Esophagus squamous epithelium (tissue), 5 donors: ENCODE measurements around the gene OGFOD3. TPM values are rescaled to one million over a fixed set of nuclear protein-coding genes. Genes with fewer than 3 reads are reported as not detected.

Experiments used
- DNase-seq: peaks from one replicate; lab custom pipeline; 2025; lab: John Stamatoyannopoulos, UW
- H3K27ac ChIP-seq, 4 donors: fragments of 200-600 bp; sonication (generic); one replicate each; pipeline ENCODE4 v1.5.1; 2016 to 2019; ENCODE audit warnings: mild to moderate bottlenecking in 1 of 4
- H3K27me3 ChIP-seq, 4 donors: fragments of 200-600 bp; sonication (generic); 1 replicate in 3 of 4; 2 replicates in 1 of 4; pipeline versions ENCODE4 v1.5.1 to v1.6.0; 2017 to 2021; ENCODE audit warnings: antibody characterized with exemption in 1 of 4
- H3K36me3 ChIP-seq, 3 donors: fragments of 200-600 bp; sonication (generic); one replicate each; pipeline ENCODE4 v1.5.1; 2016 to 2019
- H3K4me1 ChIP-seq, 3 donors: fragments of 200-600 bp; sonication (generic); one replicate each; pipeline ENCODE4 v1.5.1; 2017 to 2019
- H3K4me3 ChIP-seq, 4 donors: fragments of 200-600 bp; sonication (generic); 1 replicate in 3 of 4; 2 replicates in 1 of 4; pipeline ENCODE4 v1.5.1; 2016 to 2019; ENCODE audit warnings: mild to moderate bottlenecking in 2 of 4, moderate library complexity in 1 of 4
- H3K9me3 ChIP-seq, 3 donors: fragments of 200-600 bp; sonication (generic); one replicate each; pipeline ENCODE4 v1.5.1; 2016 to 2019
- CTCF ChIP-seq, 6 experiments: fragments of 450-650 bp in 4 of 6; fragments of 200-600 bp in 2 of 6; sonication (generic) in 2 of 6; IDR thresholded peaks; one replicate each; pipeline ENCODE4 v1.5.1; 2016 to 2019; ENCODE audit warnings: antibody characterized with exemption in 6 of 6, mild to moderate bottlenecking in 4 of 6, moderate library complexity in 4 of 6
- POLR2A ChIP-seq, 4 donors: fragments of 450-650 bp; IDR thresholded peaks; one replicate each; pipeline ENCODE4 v1.6.1; 2017; ENCODE audit warnings: antibody characterized with exemption in 4 of 4, mild to moderate bottlenecking in 4 of 4, moderate library complexity in 3 of 4
- WGBS, 2 donors: methylation state at CpG; one replicate each; pipeline ENCODE4 v1.1.5; 2018; 5-methylcytosine and 5-hydroxymethylcytosine counted together
- intact Hi-C: fragments of 100-400 bp; cut with DNase I; formaldehyde crosslinking; loops from one replicate; pipeline ENCODE4 v1.15.0; 2022
- total RNA-seq, 4 donors: library from RNA; depleted of rRNA; stranded (reverse); fragments of >200 nt; gene quantifications; one replicate each; pipeline ENCODE4 v1.1.0, GENCODE V29; 2016
- donor health status: DM: yes; HTN: yes; CAD: no.

The OGFOD3 gene
- total RNA-seq, 4 donors from 2014 or later, result 11.9 to 26.7 (median 19.4) TPM

- Histone ChIP-seq H3K27ac (no peak overlapping the region), H3K9me3 (no peaks in the 10 kb centered on the region), H3K27me3 (no peaks in the 10 kb centered on the region), H3K4me1 (peaks cover 0 to 9% (median 0%) of the 10 kb centered on the region in 3 donors), H3K4me3 (no peak overlapping the region), H3K36me3 (peaks cover 0 to 59% (median 0%) of the 10 kb centered on the region in 3 donors)
- WGBS, 2 donors, result 52 to 94% methylated on average over 3 to 10 of the region's 32 CpGs
- TF ChIP-seq CTCF (IDR thresholded peaks at IDR 0.05) (no peak), POLR2A (IDR thresholded peaks at IDR 0.05) (no peak)
- intact Hi-C loops, result no loop called here
- no peak for DNase-seq
Observed at GRCh38 chr17:82433560-82434215, 15.3 kb upstream of the OGFOD3 start.

- DNase-seq, result no peak
- Histone ChIP-seq H3K27ac (no peak overlapping the region), H3K36me3 (peaks cover 0 to 45% (median 0%) of the 10 kb centered on the region in 3 donors), H3K4me3 (no peak overlapping the region), H3K4me1 (peaks cover 0 to 9% (median 0%) of the 10 kb centered on the region in 3 donors), H3K27me3 (no peaks in the 10 kb centered on the region), H3K9me3 (no peaks in the 10 kb centered on the region)
- intact Hi-C loops, result no loop called here
- TF ChIP-seq CTCF (IDR thresholded peaks at IDR 0.05) (no peak), POLR2A (IDR thresholded peaks at IDR 0.05) (no peak)
- WGBS, 2 donors, result 67 to 79% methylated on average over 2 to 8 of the region's 8 CpGs
Observed at GRCh38 chr17:82432017-82432416, 13.6 kb upstream of the OGFOD3 start.

GRCh38 chr17:82429824-82430223 is 11.4 kb upstream of the OGFOD3 start:
- peaks cover 0 to 8% (median 0%) of the 10 kb centered on the region in 3 donors for H3K4me1 ChIP-seq
- no peaks in the 10 kb centered on the region for H3K27me3 ChIP-seq
- H3K36me3 ChIP-seq, result peaks cover 0 to 23% (median 0%) of the 10 kb centered on the region in 3 donors
- no peak for DNase-seq
- H3K4me3 ChIP-seq, result no peak overlapping the region
- TF ChIP-seq POLR2A (IDR thresholded peaks at IDR 0.05), result no peak
- no peak for TF ChIP-seq CTCF (IDR thresholded peaks at IDR 0.05)
- intact Hi-C loops, result no loop called here
- no peaks in the 10 kb centered on the region for H3K9me3 ChIP-seq
- 78 to 83% methylated on average over 7 of the region's 7 CpGs for WGBS, 2 donors
- H3K27ac ChIP-seq, result no peak overlapping the region

GRCh38 chr17:82428546-82428945 is 10.2 kb upstream of the OGFOD3 start:
- TF ChIP-seq CTCF (IDR thresholded peaks at IDR 0.05) (no peak), POLR2A (IDR thresholded peaks at IDR 0.05) (no peak)
- Histone ChIP-seq H3K9me3 (no peaks in the 10 kb centered on the region), H3K27me3 (no peaks in the 10 kb centered on the region), H3K4me1 (no peaks in the 10 kb centered on the region), H3K27ac (no peak overlapping the region), H3K36me3 (peaks cover 0 to 15% (median 0%) of the 10 kb centered on the region in 3 donors), H3K4me3 (no peak overlapping the region)
- WGBS, 2 donors, result 90% methylated on average over 2 of the region's 3 CpGs
- intact Hi-C loops, result no loop called here
- DNase-seq, result no peak

GRCh38 chr17:82424863-82425159 is 6.4 kb upstream of the OGFOD3 start:
- 86 to 95% methylated on average over 2 of the region's 2 CpGs for WGBS, 2 donors

More at GRCh38 chr17:82424863-82425159, 6.4 kb upstream of the OGFOD3 start:
- no peaks in the 10 kb centered on the region for H3K27me3 ChIP-seq
- DNase-seq, result no peak
- H3K36me3 ChIP-seq, result peaks cover 0 to 30% (median 8%) of the 10 kb centered on the region in 3 donors
- intact Hi-C loops, result no loop called here
- H3K4me1 ChIP-seq, result peaks cover 0 to 2% (median 0%) of the 10 kb centered on the region in 3 donors
- peaks cover 0 to 7% (median 0%) of the 10 kb centered on the region in 3 donors for H3K9me3 ChIP-seq
- no peak overlapping the region for H3K4me3 ChIP-seq
- H3K27ac ChIP-seq, result no peak overlapping the region
- TF ChIP-seq CTCF (IDR thresholded peaks at IDR 0.05), result no peak
- TF ChIP-seq POLR2A (IDR thresholded peaks at IDR 0.05), result no peak
